ENCODE results near the gene PNPLA3. TPM values are rescaled to one million over a fixed set of nuclear protein-coding genes. Genes with fewer than 3 reads are reported as not detected.

The PNPLA3 gene
- total RNA-seq, 1 experiment from 2014 or later: 17.5 TPM

GRCh38 chr22:43885786-43886185 lies 37.8 kb upstream of the PNPLA3 start:
- no peak overlapping the region for H4K5ac ChIP-seq (ENCODE audit: insufficient read length, low read depth, low read length)
- H2BK20ac ChIP-seq (ENCODE audit: low read depth, low read length, poor library complexity, severe bottlenecking): no peak overlapping the region
- Mint-ChIP-seq H3K4me3 (no peak overlapping the region), H3K9me3 (no peaks in the 10 kb centered on the region), H3K4me1 (peaks cover 7 to 13% of the 10 kb centered on the region in 2 experiments), H3K27me3 (ENCODE audit: low read depth) (peaks cover 11% of the 10 kb centered on the region), H3K27ac (no peak overlapping the region), H3K36me3 (ENCODE audit: insufficient read depth in 1 of 3, low read depth in 3 of 3) (peaks cover 5 to 13% (median 8%) of the 10 kb centered on the region in 3 experiments; a peak in 5 of 7 replicates)
- H2BK120ac ChIP-seq (ENCODE audit: low read depth, low read length, poor library complexity, severe bottlenecking): no peak overlapping the region
- WGBS (ENCODE audit: extremely low coverage, insufficient read length, low lambda C conversion rate): no CpG with 5 or more reads among the region's 6 CpGs
- H4K20me1 ChIP-seq (ENCODE audit: control insufficient read depth, insufficient read depth, insufficient read length): no peaks in the 10 kb centered on the region
- no peak overlapping the region for H3K4me2 ChIP-seq (ENCODE audit: insufficient read depth, insufficient read length, low read length)
- no peaks in the 10 kb centered on the region for H3K79me1 ChIP-seq (ENCODE audit: insufficient read depth, low read depth, low read length, poor library complexity, severe bottlenecking)
- no peak overlapping the region for H4K91ac ChIP-seq (ENCODE audit: insufficient read length, low read depth, low read length)
- no peak overlapping the region for H4K8ac ChIP-seq (replicated peaks; ENCODE audit: insufficient read length, low read depth, low read length)
- no peak overlapping the region for H3K14ac ChIP-seq (ENCODE audit: insufficient read depth, low read length)
- no peak overlapping the region for H3K23ac ChIP-seq (ENCODE audit: insufficient read length, low read depth, low read length)
- H3K27me3 ChIP-seq (ENCODE audit: insufficient read depth, low read length): no peaks in the 10 kb centered on the region
- no peaks in the 10 kb centered on the region for H3K79me2 ChIP-seq (ENCODE audit: insufficient read depth, low read length)
- no peak overlapping the region for H3T11ph ChIP-seq (ENCODE audit: low read length)
- H3K9ac ChIP-seq (ENCODE audit: extremely low read depth, insufficient read length, low read length): no peak overlapping the region
- no peak overlapping the region for H3K27ac ChIP-seq (ENCODE audit: insufficient read length, low read depth, low read length)
- H3K18ac ChIP-seq (ENCODE audit: insufficient read length, low read depth, low read length): no peak overlapping the region
- H2AK5ac ChIP-seq (ENCODE audit: insufficient read length, low read length): no peak overlapping the region
- no peak overlapping the region for H3K56ac ChIP-seq (ENCODE audit: insufficient read length, low read depth, low read length)
- H3K4me1 ChIP-seq (ENCODE audit: insufficient read depth, low read length): no peaks in the 10 kb centered on the region
- TF ChIP-seq CTCF (conservative IDR thresholded peaks at IDR 0.05): no peak
- H2BK5ac ChIP-seq (ENCODE audit: insufficient read length, low read length): no peak overlapping the region
- no peaks in the 10 kb centered on the region for H3K9me3 ChIP-seq (ENCODE audit: control insufficient read depth, low read depth, low read length)
- peaks cover 1% of the 10 kb centered on the region for H3K23me2 ChIP-seq (ENCODE audit: insufficient read length, low read depth, low read length, poor library complexity, severe bottlenecking)
- H2BK12ac ChIP-seq (ENCODE audit: insufficient read length, low read depth, low read length): no peak overlapping the region
- H3K4ac ChIP-seq (ENCODE audit: low read depth, low read length): no peak overlapping the region
- no peak overlapping the region for H2BK15ac ChIP-seq (ENCODE audit: low read depth, low read length)
- DNase-seq: no peak
- no peak overlapping the region for H2AFZ ChIP-seq (ENCODE audit: low read length)
